ENCODE data around the gene CHCHD2. TPM values are rescaled to one million over a fixed set of nuclear protein-coding genes. Genes with fewer than 3 reads are reported as not detected.
"Not testable (repeated sequence)": the region's sequence is repeated elsewhere in the genome, so short reads cannot be mapped to it uniquely, and the experiment has no call there.

Gene CHCHD2
- 515 TPM for polyA plus RNA-seq (2012; ENCODE audit: missing spikeins)

GRCh38 chr7:56106108-56107073, at the start of gene CHCHD2:
CHCHD2 (minus strand) TSS chr7:56106476; CDS start chr7:56106413, 63 bp downstream.
- FAIRE-seq (peak; percentile 92), DNase-seq (ENCODE audit: insufficient read length) (peak; percentile 90)
- TF ChIP-seq POLR2A (IDR thresholded peaks at IDR 0.05; ENCODE audit: low read depth, low read length) (peak; percentile 90), TAF1 (IDR thresholded peaks at IDR 0.05; ENCODE audit: borderline replicate concordance, low read depth, low read length) (peak; percentile 90), POLR2AphosphoS5 (IDR thresholded peaks at IDR 0.05; ENCODE audit: low read depth, low read length) (peak; percentile 90)

- not testable (repeated sequence) for FAIRE-seq; DNase-seq (ENCODE audit: insufficient read length)
Observed at GRCh38 chr7:56131062-56131461, 24.8 kb upstream of the CHCHD2 start.

- no peak for TF ChIP-seq TAF1 (IDR thresholded peaks at IDR 0.05; ENCODE audit: borderline replicate concordance, low read depth, low read length)
- no peak for TF ChIP-seq POLR2A (IDR thresholded peaks at IDR 0.05; ENCODE audit: low read depth, low read length)
- TF ChIP-seq POLR2AphosphoS5 (IDR thresholded peaks at IDR 0.05; ENCODE audit: low read depth, low read length), result no peak
- no peak for FAIRE-seq
- no peak for DNase-seq (ENCODE audit: insufficient read length)
Observed at GRCh38 chr7:56127241-56127975, 21.1 kb upstream of the CHCHD2 start.

DNA sequence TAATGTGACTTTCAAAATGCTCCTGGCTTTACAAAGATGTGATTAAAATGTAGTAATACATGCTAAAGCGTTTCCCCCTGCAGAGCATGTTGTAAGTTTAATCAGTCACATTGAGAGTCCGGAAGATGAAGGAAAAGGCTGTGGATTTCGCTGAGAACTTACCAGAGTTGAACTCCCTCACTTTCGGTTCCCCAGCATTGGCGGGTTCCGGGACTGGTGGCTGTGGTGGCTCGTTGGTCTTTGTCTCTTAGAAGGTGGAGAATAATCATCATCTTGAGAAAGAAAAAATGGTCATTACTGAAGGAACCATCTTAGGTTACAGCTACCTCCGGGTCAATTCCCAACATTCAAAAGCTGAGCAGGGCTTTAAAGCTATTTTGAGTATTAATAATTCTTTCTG, 19.6 kb upstream of the CHCHD2 start:
- TF ChIP-seq POLR2AphosphoS5 (IDR thresholded peaks at IDR 0.05; ENCODE audit: low read depth, low read length), result no peak
- no peak for TF ChIP-seq POLR2A (IDR thresholded peaks at IDR 0.05; ENCODE audit: low read depth, low read length)
- no peak for TF ChIP-seq TAF1 (IDR thresholded peaks at IDR 0.05; ENCODE audit: borderline replicate concordance, low read depth, low read length)
- DNase-seq (ENCODE audit: insufficient read length) (no peak), FAIRE-seq (no peak)

- FAIRE-seq (no peak), DNase-seq (ENCODE audit: insufficient read length) (no peak)
- TF ChIP-seq POLR2A (IDR thresholded peaks at IDR 0.05; ENCODE audit: low read depth, low read length) (no peak), TAF1 (IDR thresholded peaks at IDR 0.05; ENCODE audit: borderline replicate concordance, low read depth, low read length) (no peak), POLR2AphosphoS5 (IDR thresholded peaks at IDR 0.05; ENCODE audit: low read depth, low read length) (no peak)
Observed at GRCh38 chr7:56124981-56125380, 18.7 kb upstream of the CHCHD2 start.

GRCh38 chr7:56121440-56121839, 15.2 kb upstream of the CHCHD2 start:
- FAIRE-seq, result no peak
- no peak for DNase-seq (ENCODE audit: insufficient read length)
- no peak for TF ChIP-seq POLR2AphosphoS5 (IDR thresholded peaks at IDR 0.05; ENCODE audit: low read depth, low read length)
- no peak for TF ChIP-seq POLR2A (IDR thresholded peaks at IDR 0.05; ENCODE audit: low read depth, low read length)
- no peak for TF ChIP-seq TAF1 (IDR thresholded peaks at IDR 0.05; ENCODE audit: borderline replicate concordance, low read depth, low read length)

GRCh38 chr7:56115852-56116538, 9.7 kb upstream of the CHCHD2 start, which contains the start of gene NUPR2:
NUPR2 (minus strand) TSS chr7:56116417; CDS start chr7:56116314, 103 bp downstream.
- TF ChIP-seq POLR2AphosphoS5 (IDR thresholded peaks at IDR 0.05; ENCODE audit: low read depth, low read length) (no peak), TAF1 (IDR thresholded peaks at IDR 0.05; ENCODE audit: borderline replicate concordance, low read depth, low read length) (no peak), POLR2A (IDR thresholded peaks at IDR 0.05; ENCODE audit: low read depth, low read length) (no peak)
- DNase-seq (ENCODE audit: insufficient read length) (no peak), FAIRE-seq (no peak)

DNA sequence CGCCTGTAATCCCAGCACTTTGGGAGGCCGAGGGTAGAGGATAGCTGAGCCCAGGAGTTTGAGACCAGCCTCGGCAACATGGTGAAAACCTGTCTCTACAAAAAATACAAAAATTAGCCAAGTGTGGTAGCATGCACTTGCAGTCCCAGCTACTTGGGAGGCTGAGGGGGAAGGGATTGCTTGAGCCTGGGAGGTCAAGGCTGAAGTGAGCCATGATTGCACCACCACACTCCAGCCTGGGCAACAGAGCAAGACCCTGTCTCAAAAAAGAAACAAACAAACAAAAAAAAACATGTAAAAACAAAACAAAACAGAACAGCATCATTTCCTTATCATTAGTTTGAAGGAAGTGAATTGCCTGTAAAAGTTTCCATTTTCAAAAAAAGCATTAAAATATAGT, 6.0 kb upstream of the CHCHD2 start:
- DNase-seq (ENCODE audit: insufficient read length); FAIRE-seq: not testable (repeated sequence)

- no peak for FAIRE-seq
Observed at GRCh38 chr7:56110611-56111010, 4.3 kb upstream of the CHCHD2 start.

DNA sequence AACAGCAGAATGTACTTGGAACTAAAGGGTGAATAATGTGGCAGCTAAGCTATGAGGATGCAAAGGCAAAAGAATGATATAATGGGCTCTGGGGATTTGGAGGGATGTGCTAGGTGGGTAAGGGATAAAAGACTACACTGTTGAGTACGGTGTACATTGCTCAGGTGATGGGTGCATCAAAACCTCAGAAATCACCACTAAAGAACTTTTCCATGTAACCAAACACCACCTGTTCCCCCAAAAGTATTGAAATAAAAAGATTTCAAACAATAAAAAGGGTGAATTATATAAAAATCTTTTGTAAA, 1.6 kb upstream of the CHCHD2 start:
- TF ChIP-seq POLR2AphosphoS5 (IDR thresholded peaks at IDR 0.05; ENCODE audit: low read depth, low read length) (no peak), TAF1 (IDR thresholded peaks at IDR 0.05; ENCODE audit: borderline replicate concordance, low read depth, low read length) (no peak), POLR2A (IDR thresholded peaks at IDR 0.05; ENCODE audit: low read depth, low read length) (no peak)
- DNase-seq (ENCODE audit: insufficient read length) (no peak), FAIRE-seq (no peak)

More at GRCh38 chr7:56110611-56111010, 4.3 kb upstream of the CHCHD2 start:
- TF ChIP-seq POLR2AphosphoS5 (IDR thresholded peaks at IDR 0.05; ENCODE audit: low read depth, low read length) (no peak), POLR2A (IDR thresholded peaks at IDR 0.05; ENCODE audit: low read depth, low read length) (no peak)
- no peak for DNase-seq (ENCODE audit: insufficient read length)

DNA sequence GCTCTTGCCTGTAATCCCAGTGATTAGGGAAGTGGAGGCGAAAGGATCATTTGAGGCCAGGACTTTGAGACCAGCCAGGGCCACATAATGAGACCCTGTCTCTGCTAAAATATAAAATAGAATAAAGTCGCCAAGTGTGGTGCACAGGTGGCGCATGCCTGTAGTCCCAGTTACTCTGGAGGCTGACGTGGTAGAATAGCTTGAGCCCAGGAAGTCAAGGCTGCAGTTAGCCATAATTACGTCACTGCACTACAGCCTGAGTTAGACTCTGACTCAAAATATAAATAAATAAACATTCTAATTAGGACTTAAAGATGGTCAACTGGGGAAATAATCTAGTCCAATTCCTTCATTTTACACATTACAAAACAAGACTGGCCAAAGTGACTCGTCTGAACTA, 768 bp downstream of the CHCHD2 start:
- TF ChIP-seq POLR2AphosphoS5 (IDR thresholded peaks at IDR 0.05; ENCODE audit: low read depth, low read length), result no peak
- TF ChIP-seq TAF1 (IDR thresholded peaks at IDR 0.05; ENCODE audit: borderline replicate concordance, low read depth, low read length), result no peak
- no peak for TF ChIP-seq POLR2A (IDR thresholded peaks at IDR 0.05; ENCODE audit: low read depth, low read length)

GRCh38 chr7:56104138-56104537, 2.1 kb downstream of the CHCHD2 start:
- FAIRE-seq, result not testable (repeated sequence)

More for the DNA sequence above, 768 bp downstream of the CHCHD2 start:
- FAIRE-seq (peak; percentile 64), DNase-seq (ENCODE audit: insufficient read length) (no peak)

More at GRCh38 chr7:56104138-56104537, 2.1 kb downstream of the CHCHD2 start:
- not testable (repeated sequence) for DNase-seq (ENCODE audit: insufficient read length)
